PC-9 (cell line): Measurements from ENCODE around the gene GTF2F2.

ENCODE experiments used
- EZH2 ChIP-seq: fragments of 200-600 bp; sonication (generic); IDR thresholded peaks from 2 replicates; pipeline ENCODE4 v1.8.0; 2017; ENCODE audit warnings: antibody characterized with exemption, low read depth
- TF ChIP-seq, protein P1 (sequence below): fragments of 200-600 bp; sonication (generic); conservative IDR thresholded peaks from 2 replicates; pipeline ENCODE4 v1.6.1; 2017; ENCODE audit warnings: mixed run types, antibody characterized with exemption, mild to moderate bottlenecking, moderate library complexity

DNA sequence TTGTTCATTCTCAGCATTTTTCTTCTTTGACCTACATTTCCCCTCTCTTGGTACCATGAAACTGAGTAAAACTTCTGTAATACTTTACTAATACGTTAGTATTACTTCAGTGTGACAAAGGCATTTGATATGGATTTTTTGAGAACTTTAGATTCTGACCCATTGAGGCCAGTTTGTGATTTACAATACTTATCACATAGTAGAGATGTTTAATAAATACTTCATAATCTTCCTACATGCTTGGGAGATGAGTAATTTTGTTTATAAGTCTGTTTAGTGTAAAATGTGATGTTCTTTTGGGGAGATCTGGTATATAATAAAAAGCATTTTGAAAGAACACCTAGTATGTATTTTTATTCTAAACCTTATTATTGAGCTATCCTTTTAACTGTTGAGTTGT is 29.7 kb downstream of the GTF2F2 start:
- TF ChIP-seq, protein P1, sequence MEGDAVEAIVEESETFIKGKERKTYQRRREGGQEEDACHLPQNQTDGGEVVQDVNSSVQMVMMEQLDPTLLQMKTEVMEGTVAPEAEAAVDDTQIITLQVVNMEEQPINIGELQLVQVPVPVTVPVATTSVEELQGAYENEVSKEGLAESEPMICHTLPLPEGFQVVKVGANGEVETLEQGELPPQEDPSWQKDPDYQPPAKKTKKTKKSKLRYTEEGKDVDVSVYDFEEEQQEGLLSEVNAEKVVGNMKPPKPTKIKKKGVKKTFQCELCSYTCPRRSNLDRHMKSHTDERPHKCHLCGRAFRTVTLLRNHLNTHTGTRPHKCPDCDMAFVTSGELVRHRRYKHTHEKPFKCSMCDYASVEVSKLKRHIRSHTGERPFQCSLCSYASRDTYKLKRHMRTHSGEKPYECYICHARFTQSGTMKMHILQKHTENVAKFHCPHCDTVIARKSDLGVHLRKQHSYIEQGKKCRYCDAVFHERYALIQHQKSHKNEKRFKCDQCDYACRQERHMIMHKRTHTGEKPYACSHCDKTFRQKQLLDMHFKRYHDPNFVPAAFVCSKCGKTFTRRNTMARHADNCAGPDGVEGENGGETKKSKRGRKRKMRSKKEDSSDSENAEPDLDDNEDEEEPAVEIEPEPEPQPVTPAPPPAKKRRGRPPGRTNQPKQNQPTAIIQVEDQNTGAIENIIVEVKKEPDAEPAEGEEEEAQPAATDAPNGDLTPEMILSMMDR, result no peak
- no peak for TF ChIP-seq EZH2
